ENCODE results near the gene HIVEP3.

DNA sequence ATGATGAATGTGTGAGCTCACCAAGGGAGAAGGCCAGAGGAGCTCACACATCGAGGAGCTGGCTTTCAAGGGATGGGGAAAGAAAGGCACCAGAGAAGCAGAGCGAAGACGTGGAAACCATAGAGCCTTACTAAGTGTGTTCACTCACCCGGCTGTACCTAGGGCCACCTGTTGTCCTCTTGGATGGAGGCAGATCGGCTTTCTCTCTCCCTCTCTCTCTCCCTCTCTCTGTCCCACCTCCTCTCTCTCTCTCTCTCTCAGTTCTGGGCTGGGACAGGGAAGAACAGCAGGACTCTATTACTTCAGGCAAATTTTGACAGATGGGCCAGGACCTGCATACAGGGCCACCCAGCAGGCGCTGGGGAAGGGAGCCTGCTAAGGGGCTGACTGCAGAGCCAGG is 64.8 kb downstream of the HIVEP3 start:
- TF ChIP-seq, protein P1, sequence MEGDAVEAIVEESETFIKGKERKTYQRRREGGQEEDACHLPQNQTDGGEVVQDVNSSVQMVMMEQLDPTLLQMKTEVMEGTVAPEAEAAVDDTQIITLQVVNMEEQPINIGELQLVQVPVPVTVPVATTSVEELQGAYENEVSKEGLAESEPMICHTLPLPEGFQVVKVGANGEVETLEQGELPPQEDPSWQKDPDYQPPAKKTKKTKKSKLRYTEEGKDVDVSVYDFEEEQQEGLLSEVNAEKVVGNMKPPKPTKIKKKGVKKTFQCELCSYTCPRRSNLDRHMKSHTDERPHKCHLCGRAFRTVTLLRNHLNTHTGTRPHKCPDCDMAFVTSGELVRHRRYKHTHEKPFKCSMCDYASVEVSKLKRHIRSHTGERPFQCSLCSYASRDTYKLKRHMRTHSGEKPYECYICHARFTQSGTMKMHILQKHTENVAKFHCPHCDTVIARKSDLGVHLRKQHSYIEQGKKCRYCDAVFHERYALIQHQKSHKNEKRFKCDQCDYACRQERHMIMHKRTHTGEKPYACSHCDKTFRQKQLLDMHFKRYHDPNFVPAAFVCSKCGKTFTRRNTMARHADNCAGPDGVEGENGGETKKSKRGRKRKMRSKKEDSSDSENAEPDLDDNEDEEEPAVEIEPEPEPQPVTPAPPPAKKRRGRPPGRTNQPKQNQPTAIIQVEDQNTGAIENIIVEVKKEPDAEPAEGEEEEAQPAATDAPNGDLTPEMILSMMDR (IDR thresholded peaks at IDR 0.05) = no peak
- TF ChIP-seq POLR2A (IDR thresholded peaks at IDR 0.05) = no peak

Measured in lower leg skin (tissue), 3 donors.